ENCODE data around the gene NXPH3. TPM values are rescaled to one million over a fixed set of nuclear protein-coding genes. Genes with fewer than 3 reads are reported as not detected.

The NXPH3 gene
- total and polyA plus RNA-seq, 9 of the 15 experiments (the other 6 are each of a cell fraction or from before 2014, with no cell fraction given), result 0.04 to 0.27 (median 0.07) TPM; not detected in 2

GRCh38 chr17:49585422-49586027 is 9.9 kb downstream of the NXPH3 start:
- H3K4me2 ChIP-seq (ENCODE audit: insufficient read depth, low read length), result no peak overlapping the region
- H2AFZ ChIP-seq (ENCODE audit: low read depth, low read length), result no peak overlapping the region
- no peaks in the 10 kb centered on the region for H3K79me2 ChIP-seq (ENCODE audit: control insufficient read depth, insufficient read depth, low read length)
- TF ChIP-seq GTF3C2 (IDR thresholded peaks at IDR 0.05; ENCODE audit: borderline replicate concordance, extremely low read depth, insufficient read length) (no peak), CTCF (IDR thresholded peaks at IDR 0.05 in 2 of 3, conservative IDR thresholded peaks at IDR 0.05 in 1 of 3; ENCODE audit: insufficient read depth in 2 of 3, low read depth in 1 of 3, low read length in 3 of 3) (peak; percentile 34 to 52 (median 47))
- no peaks in the 10 kb centered on the region for H3K36me3 ChIP-seq (ENCODE audit: control insufficient read depth, insufficient read depth, low read length)
- no peak overlapping the region for H3K27ac ChIP-seq (ENCODE audit: extremely low read depth, low read depth, low read length)
- FAIRE-seq (peak; percentile 71), ATAC-seq (peak; percentile 93), DNase-seq (ENCODE audit: extremely low read depth in 1 of 4, low spot score in 3 of 4) (peak; percentile 41 to 49 (median 46))
- 29% methylated on average over 3 of the region's 3 CpGs for WGBS (ENCODE audit: insufficient coverage, low coverage, missing lambda C conversion rate)
- H3K4me1 ChIP-seq (replicated peaks in 1 of 2; ENCODE audit: control insufficient read depth in 2 of 2, insufficient read depth in 2 of 2, low read length in 2 of 2), result peaks cover 0 to 4% of the 10 kb centered on the region in 2 experiments; a peak in 2 of 5 replicates
- no peak overlapping the region for H3K4me3 ChIP-seq
- H3K9ac ChIP-seq (ENCODE audit: insufficient read depth in 1 of 2, low read depth in 2 of 2, low read length in 2 of 2), result no peak overlapping the region
- ChIA-PET POLR2A (interaction anchor here (0.6 to 1.0 kb wide), 2 partner anchors 15 to 154 kb away, joined by 3 to 4 read pairs; no protein-coding TSS in a partner anchor), CTCF (ENCODE audit: low intra/inter-chr PET ratio) (no interaction called here)
- intact Hi-C loops (cut with micrococcal nuclease), result no loop called here
- no peaks in the 10 kb centered on the region for H3K27me3 ChIP-seq (ENCODE audit: control insufficient read depth in 2 of 2, insufficient read depth in 2 of 2, low read length in 2 of 2)
- no peaks in the 10 kb centered on the region for H3K9me1 ChIP-seq (ENCODE audit: control insufficient read depth, insufficient read depth, low read length)
- in situ Hi-C loops (cut with MboI), result no loop called here
- peaks cover 7% of the 10 kb centered on the region for H4K20me1 ChIP-seq (replicated peaks; ENCODE audit: control insufficient read depth, insufficient read depth, low read length)
- H3K9me3 ChIP-seq (replicated peaks; ENCODE audit: control insufficient read depth, insufficient read depth, low read depth, low read length), result no peaks in the 10 kb centered on the region
- no TSS peak for BruUV-seq (replicated peaks)

Data from K562 (cell line).